Measurements from ENCODE around the gene CNTROB. TPM values are rescaled to one million over a fixed set of nuclear protein-coding genes. Genes with fewer than 3 reads are reported as not detected.
A peak's percentile ranks its signal among the peaks of the same experiment; 100 is the strongest.

The CNTROB gene
- total RNA-seq, 2 experiments from 2014 or later = 55.4 to 72.3 TPM

GRCh38 chr17:7887038-7887481 lies 44.9 kb upstream of the CNTROB start:
- CTCF ChIA-PET (ENCODE audit: unreplicated experiment) = no interaction called here
- Histone ChIP-seq H2AFZ (ENCODE audit: low read length) (peak overlapping the region; percentile 24; the same call in 1 of the 2 replicates), H3K36me3 (ENCODE audit: insufficient read depth, low read length) (peaks cover 39% of the 10 kb centered on the region), H3K4me3 (ENCODE audit: low read depth, low read length, poor library complexity, severe bottlenecking) (peak overlapping the region; percentile 95), H4K20me1 (ENCODE audit: insufficient read depth, low read length) (0 out of 2 replicates have a peak, but pooled peaks cover 5% of the 10 kb centered on the region), H3K27ac (ENCODE audit: low read depth, low read length, poor library complexity, severe bottlenecking) (peak overlapping the region; percentile 90), H3K9me2 (ENCODE audit: insufficient read depth, low read length) (no peaks in the 10 kb centered on the region), H3K4me2 (ENCODE audit: low read length) (peak overlapping the region; percentile 97), H3K79me2 (ENCODE audit: insufficient read depth, low read depth, low read length) (peaks cover 61% of the 10 kb centered on the region), H3K4me1 (ENCODE audit: insufficient read depth, low read length, poor library complexity, severe bottlenecking) (peaks cover 34% of the 10 kb centered on the region), H3K9me3 (ENCODE audit: low read length) (no peaks in the 10 kb centered on the region)
- POLR2A ChIA-PET = no interaction called here
- no peak for DNase-seq (ENCODE audit: low spot score)
- intact Hi-C loops (cut with micrococcal nuclease; ENCODE audit: unreplicated experiment) = loop anchor here (1.0 to 5.0 kb wide), 4 partner anchors 25 to 230 kb away; partner anchors contain the start of genes ALOXE3 and NAA38
- no peak for TF ChIP-seq EZH2phosphoT487 (IDR thresholded peaks at IDR 0.05; ENCODE audit: borderline replicate concordance, low read depth, low read length)
- TF ChIP-seq CTCF (conservative IDR thresholded peaks at IDR 0.05; ENCODE audit: low read length) = peak; percentile 51
- TSS peak; percentile 71 for BruUV-seq (replicated peaks)

- no TSS peak for BruUV-seq (replicated peaks)
Measured at GRCh38 chr17:7887482-7888183, 44.4 kb upstream of the CNTROB start.

More at GRCh38 chr17:7887482-7888183, 44.4 kb upstream of the CNTROB start:
- intact Hi-C loops (cut with micrococcal nuclease; ENCODE audit: unreplicated experiment) = loop anchor here (1.0 to 5.0 kb wide), 4 partner anchors 25 to 230 kb away; partner anchors contain the start of genes ALOXE3 and NAA38
- TF ChIP-seq CTCF (conservative IDR thresholded peaks at IDR 0.05; ENCODE audit: low read length) (peak; percentile 18; the same call in 1 of the 2 replicates), EZH2phosphoT487 (IDR thresholded peaks at IDR 0.05; ENCODE audit: borderline replicate concordance, low read depth, low read length) (no peak)
- peaks cover 56% of the 10 kb centered on the region for H3K79me2 ChIP-seq (ENCODE audit: insufficient read depth, low read depth, low read length)
- CTCF ChIA-PET (ENCODE audit: unreplicated experiment) = no interaction called here
- POLR2A ChIA-PET = no interaction called here
- H3K4me3 ChIP-seq (ENCODE audit: low read depth, low read length, poor library complexity, severe bottlenecking) = peak overlapping the region; percentile 95
- peaks cover 28% of the 10 kb centered on the region for H3K4me1 ChIP-seq (ENCODE audit: insufficient read depth, low read length, poor library complexity, severe bottlenecking)
- no peaks in the 10 kb centered on the region for H3K9me2 ChIP-seq (ENCODE audit: insufficient read depth, low read length)
- peak overlapping the region; percentile 90 for H3K27ac ChIP-seq (ENCODE audit: low read depth, low read length, poor library complexity, severe bottlenecking)
- peak overlapping the region; percentile 19; the same call in 1 of the 2 replicates for H2AFZ ChIP-seq (ENCODE audit: low read length)
- peaks cover 37% of the 10 kb centered on the region for H3K36me3 ChIP-seq (ENCODE audit: insufficient read depth, low read length)
- H3K4me2 ChIP-seq (ENCODE audit: low read length) = peak overlapping the region; percentile 97
- 0 out of 2 replicates have a peak, but pooled peaks cover 5% of the 10 kb centered on the region for H4K20me1 ChIP-seq (ENCODE audit: insufficient read depth, low read length)
- DNase-seq (ENCODE audit: low spot score) = peak; percentile 90
- H3K9me3 ChIP-seq (ENCODE audit: low read length) = no peaks in the 10 kb centered on the region
